ENCODE data around the gene C2CD3.
"Not testable (repeated sequence)": the region's sequence is repeated elsewhere in the genome, so short reads cannot be mapped to it uniquely, and the experiment has no call there.

C2CD3 gene

GRCh38 chr11:74120260-74121035 is 50.4 kb downstream of the C2CD3 start:
- not testable (repeated sequence) for DNase-seq (ENCODE audit: low spot score)

DNA sequence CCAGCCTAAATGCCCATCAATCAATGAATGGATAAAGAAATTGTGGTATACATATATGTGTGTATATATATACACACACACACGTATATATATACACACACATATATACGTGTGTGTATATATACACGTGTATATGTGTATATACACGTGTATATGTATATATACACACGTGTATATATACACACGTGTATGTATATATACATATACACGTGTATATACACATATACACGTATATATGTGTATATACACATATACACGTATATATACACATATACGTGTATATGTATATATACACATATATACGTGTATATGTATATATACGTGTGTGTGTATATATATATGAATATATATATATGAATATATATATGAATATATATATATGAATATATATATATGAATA is 54.1 kb downstream of the C2CD3 start:
- no peak for DNase-seq (ENCODE audit: low spot score)

- no peak for DNase-seq (ENCODE audit: low spot score)
Observed at GRCh38 chr11:74112877-74113276, 57.9 kb downstream of the C2CD3 start.

GRCh38 chr11:74106124-74106523 is 64.7 kb downstream of the C2CD3 start:
- DNase-seq (ENCODE audit: low spot score): no peak

GRCh38 chr11:74102321-74102720 is 68.5 kb downstream of the C2CD3 start:
- DNase-seq (ENCODE audit: low spot score): no peak

GRCh38 chr11:74100735-74101134 is 70.1 kb downstream of the C2CD3 start:
- no peak for DNase-seq (ENCODE audit: low spot score)

GRCh38 chr11:74100231-74100630 is 70.6 kb downstream of the C2CD3 start:
- no peak for DNase-seq (ENCODE audit: low spot score)

GRCh38 chr11:74097686-74098237 is 73.0 kb downstream of the C2CD3 start:
- no peak for DNase-seq (ENCODE audit: low spot score)

DNA sequence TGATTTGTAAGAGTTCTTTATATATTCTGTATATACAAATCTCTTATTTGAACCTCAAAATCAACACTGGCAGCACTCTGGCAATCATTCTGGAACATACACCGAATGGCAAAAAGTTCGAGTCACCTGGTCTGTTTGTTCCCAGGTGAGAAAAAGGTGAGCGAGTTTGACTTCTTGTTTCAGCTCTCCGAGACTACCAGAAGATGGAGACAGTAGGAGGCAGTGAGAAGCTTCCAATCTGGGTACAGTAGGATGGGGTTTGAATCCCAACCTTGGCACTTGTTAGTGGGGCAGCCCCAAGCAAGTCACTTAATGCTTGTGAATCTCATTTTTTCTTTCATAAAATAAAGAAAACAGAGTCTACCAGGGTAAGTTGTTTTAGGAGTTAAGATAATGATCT is 76.4 kb downstream of the C2CD3 start:
- no peak for DNase-seq (ENCODE audit: low spot score)

- DNase-seq (ENCODE audit: low spot score): no peak
Observed at GRCh38 chr11:74092425-74092824, 78.4 kb downstream of the C2CD3 start.

GRCh38 chr11:74091549-74091948 is 79.3 kb downstream of the C2CD3 start:
- no peak for DNase-seq (ENCODE audit: low spot score)

GRCh38 chr11:74090701-74091100 is 80.1 kb downstream of the C2CD3 start:
- peak; percentile 29 for DNase-seq (ENCODE audit: low spot score)

DNA sequence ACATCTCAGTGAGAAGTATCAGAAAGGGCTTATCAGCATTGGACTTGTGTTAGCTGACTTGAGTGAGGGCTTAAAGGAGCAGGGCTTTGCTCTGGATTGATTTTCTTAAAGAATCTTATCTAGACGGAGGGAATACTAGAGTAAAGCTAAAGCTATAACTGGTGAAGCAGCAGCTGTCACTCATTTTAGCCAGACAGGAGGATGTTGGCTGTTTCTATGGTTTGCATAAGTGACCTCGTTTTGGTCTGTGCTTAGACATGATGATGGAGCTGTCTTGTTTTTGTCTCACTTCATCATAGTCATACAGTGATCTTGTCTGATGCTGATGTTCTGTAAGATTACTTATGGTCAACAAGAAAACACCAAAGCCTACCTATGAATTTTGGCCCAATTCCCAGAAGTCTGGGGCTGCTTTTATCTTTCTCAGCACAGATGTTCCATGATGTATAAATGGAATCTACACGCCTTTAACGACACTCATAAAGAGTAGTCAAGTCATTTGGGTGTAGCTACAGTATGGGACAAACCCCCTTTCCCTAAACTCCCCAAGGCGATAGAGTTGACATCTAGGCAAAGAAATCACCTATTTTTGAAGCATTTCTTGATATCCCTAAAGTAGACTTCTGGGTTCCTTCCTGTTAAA is 84.4 kb downstream of the C2CD3 start:
- DNase-seq (ENCODE audit: low spot score): peak; percentile 4

DNA sequence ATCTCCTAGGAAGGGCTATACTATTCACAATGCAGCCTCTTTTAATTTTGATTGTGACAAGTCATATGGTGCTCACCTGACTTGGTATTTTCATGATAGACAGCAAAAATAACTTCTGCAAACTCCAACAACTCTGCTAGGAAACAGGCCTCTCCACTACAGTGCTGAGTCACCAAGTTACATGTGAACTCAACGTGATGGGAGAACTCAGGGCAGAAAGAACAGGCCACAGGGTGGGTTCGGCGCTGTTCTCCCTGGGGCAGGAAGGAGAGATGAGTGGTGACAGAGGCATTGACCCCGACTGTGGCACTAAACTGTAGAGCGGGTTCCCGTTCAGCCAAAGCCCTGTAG is 85.3 kb downstream of the C2CD3 start:
- DNase-seq (ENCODE audit: low spot score): peak; percentile 8

- no peak for DNase-seq (ENCODE audit: low spot score)
Observed at GRCh38 chr11:74084796-74085541, 85.8 kb downstream of the C2CD3 start.

DNA sequence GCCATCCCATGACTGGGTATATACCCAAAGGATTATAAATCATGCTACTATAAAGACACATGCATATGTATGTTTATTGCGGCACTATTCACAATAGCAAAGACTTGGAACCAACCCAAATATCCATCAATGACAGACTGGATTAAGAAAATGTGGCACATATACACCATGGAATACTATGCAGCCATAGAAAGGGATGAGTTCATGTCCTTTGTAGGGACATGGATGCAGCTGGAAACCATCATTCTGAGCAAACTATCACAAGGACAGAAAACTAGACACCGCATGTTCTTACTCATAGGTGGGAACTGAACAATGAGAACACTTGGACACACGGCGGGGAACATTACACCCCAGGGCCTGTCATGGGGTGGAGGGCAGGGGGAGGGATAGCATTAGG is 86.9 kb downstream of the C2CD3 start:
- DNase-seq (ENCODE audit: low spot score): not testable (repeated sequence)

GRCh38 chr11:74081428-74081827 is 89.4 kb downstream of the C2CD3 start:
- DNase-seq (ENCODE audit: low spot score): no peak

DNA sequence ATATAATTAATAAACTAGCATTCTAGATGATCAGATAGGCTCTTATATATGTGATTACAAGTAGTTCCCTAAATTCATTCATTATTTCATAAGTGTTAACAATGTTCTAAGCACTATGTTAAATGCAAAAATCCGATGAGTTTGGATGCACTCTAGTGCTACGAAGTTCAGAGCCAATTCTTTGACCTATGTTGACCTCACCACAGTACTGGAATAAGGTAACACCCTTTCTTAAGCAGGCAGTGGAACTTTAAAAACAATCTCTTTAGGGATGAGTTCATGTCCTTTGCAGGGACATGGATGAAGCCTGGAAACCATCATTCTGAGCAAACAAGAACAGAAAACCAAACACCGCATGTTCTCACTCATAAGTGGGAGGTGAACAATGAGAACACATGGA is 93.6 kb downstream of the C2CD3 start:
- DNase-seq (ENCODE audit: low spot score): no peak

DNA sequence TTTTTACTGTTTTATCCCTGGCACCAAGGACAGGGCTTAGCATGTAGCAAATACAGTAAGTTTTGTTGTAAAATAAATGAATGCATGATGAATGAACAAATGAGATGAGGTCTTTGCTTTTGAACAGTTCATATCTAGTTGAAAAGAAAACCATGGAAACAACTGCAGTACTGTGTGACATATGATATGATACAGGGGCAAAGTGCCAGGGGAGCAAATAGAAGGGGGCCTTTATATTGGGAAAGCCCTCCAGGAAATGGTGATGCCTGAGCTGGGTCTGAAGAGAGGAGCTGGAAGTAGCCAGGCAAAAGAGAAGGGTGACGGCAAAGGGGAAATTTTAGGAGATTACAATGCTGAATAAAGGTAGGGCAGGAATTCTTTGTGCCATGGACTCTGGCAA is 98.1 kb downstream of the C2CD3 start:
- DNase-seq (ENCODE audit: low spot score): no peak

- no peak for DNase-seq (ENCODE audit: low spot score)
Observed at GRCh38 chr11:74072286-74072685, 98.5 kb downstream of the C2CD3 start.

- DNase-seq (ENCODE audit: low spot score): no peak
Observed at GRCh38 chr11:74070723-74071492, 99.9 kb downstream of the C2CD3 start.

Data from CD4-positive, alpha-beta T cell treated with Interleukin-15 for 4 hours (primary cell).